ENCODE results near the gene CAMSAP1.

The CAMSAP1 gene

GRCh38 chr9:135794361-135794885 lies 112.9 kb downstream of the CAMSAP1 start:
- no peak for DNase-seq (ENCODE audit: low read depth in 1 of 2, low spot score in 1 of 2)

- DNase-seq (ENCODE audit: low read depth in 1 of 2, low spot score in 1 of 2): no peak
These were observed 113.3 kb downstream of the CAMSAP1 start for GRCh38 chr9:135794057-135794335.

GRCh38 chr9:135793221-135794056 lies 113.9 kb downstream of the CAMSAP1 start:
- no peak for DNase-seq (ENCODE audit: low read depth in 1 of 2, low spot score in 1 of 2)

GRCh38 chr9:135792268-135793128 lies 114.8 kb downstream of the CAMSAP1 start:
- no peak for DNase-seq (ENCODE audit: low read depth in 1 of 2, low spot score in 1 of 2)

DNA sequence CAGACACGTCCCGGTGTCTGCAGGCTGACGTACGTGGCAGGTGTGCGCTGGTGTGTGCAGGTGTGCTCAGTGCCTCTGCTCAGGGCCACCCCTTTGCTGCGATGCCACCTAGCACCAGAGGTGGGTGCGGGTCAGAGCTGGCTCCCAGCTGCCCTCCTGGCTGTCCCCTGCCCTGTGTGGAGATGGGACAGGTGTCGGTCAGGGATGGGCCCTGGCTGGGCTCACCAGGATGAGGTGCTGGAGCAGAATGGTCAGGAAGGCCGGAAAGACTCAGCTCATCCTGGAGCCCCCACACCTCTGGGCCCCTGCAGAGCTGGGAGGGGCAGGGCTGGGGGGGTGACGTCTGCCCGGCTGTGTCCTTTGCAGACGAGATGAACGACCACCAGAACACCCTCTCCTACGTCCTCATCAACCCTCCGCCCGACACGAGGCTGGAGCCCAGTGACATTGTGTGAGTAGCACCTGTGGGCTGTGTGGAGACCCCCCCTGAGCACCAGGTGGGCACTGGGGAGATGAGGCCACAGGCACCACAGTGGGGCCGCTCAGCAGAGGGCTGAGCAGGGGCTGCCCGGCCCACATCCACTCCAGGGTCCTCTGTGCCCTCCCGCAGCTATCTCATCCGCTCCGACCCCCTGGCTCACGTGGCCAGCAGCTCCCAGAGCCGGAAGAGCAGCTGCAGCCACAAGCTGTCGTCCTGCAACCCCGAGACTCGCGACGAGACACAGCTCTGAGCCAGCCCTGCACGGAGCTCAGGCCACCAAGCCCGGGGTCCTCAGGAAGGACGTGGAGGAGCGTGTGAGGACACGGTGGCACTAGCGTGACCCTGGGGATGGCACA lies 115.7 kb downstream of the CAMSAP1 start:
- DNase-seq (ENCODE audit: low read depth in 1 of 2, low spot score in 1 of 2): no peak

- DNase-seq (ENCODE audit: low read depth in 1 of 2, low spot score in 1 of 2): no peak
These were observed 116.5 kb downstream of the CAMSAP1 start for GRCh38 chr9:135790850-135791249.

- DNase-seq (ENCODE audit: low read depth in 1 of 2, low spot score in 1 of 2): no peak
These were observed 117.0 kb downstream of the CAMSAP1 start for GRCh38 chr9:135790356-135790755.

DNA sequence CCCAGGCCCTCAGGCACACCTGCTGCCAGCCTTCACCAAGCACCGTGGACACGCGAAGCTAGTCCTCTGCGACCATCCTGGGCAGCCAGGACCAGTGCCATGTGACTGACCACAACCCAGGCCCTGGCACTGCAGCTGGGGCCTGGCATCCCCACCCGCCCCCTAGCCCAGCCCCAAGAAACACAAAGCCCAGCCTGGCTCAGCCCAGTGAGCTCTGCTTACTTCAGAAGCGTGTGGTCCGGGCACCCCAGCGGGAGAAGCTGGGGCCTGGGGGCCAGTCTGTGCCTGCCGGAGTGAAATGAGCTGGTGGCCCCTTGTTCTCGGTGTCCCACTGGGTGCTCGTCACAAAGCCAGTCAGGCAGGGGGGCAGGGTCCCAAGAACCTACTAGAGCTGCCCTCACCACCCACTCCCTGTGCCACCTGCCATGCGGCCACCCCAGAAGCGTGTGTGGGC lies 117.5 kb downstream of the CAMSAP1 start:
- no peak for DNase-seq (ENCODE audit: low read depth in 1 of 2, low spot score in 1 of 2)

DNA sequence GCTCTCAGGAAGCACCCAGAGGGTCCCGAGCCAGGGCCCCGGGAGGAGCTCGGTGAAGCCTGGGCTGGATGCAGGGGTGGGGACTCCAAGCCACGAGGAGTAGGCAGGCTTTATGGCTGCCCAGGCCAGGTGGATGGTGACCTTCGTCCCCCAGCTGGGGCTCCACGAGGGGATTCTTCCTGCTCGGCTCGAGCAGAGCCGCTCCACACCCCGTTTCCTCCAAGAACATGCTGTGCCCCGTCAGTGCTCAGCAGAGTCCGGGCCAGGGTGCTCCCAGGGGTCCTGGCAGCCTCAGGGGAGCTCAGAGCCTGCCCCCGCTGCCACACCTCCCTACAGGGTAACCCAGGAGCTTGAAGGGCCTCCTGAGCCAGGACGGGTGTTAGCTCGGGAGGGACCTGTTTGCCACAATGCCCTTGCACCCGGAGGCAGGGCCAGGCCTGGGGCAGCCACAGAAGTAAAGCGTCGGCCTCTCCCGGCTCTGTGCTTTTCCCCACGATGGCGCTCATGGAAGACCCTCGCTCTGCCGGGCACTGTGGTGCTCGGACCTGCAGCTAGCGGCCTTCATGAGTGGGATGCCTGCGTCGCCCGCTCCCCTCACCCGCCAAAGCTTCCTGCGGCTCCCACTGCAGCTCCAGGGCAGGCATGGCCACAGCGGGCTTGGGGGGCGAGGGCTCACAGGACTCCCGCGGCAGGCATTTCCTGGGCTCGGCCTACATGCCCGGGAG lies 118.6 kb downstream of the CAMSAP1 start:
- DNase-seq (ENCODE audit: low read depth in 1 of 2, low spot score in 1 of 2): no peak

GRCh38 chr9:135787776-135788575 lies 119.4 kb downstream of the CAMSAP1 start:
- DNase-seq (ENCODE audit: low read depth in 1 of 2, low spot score in 1 of 2): no peak

DNA sequence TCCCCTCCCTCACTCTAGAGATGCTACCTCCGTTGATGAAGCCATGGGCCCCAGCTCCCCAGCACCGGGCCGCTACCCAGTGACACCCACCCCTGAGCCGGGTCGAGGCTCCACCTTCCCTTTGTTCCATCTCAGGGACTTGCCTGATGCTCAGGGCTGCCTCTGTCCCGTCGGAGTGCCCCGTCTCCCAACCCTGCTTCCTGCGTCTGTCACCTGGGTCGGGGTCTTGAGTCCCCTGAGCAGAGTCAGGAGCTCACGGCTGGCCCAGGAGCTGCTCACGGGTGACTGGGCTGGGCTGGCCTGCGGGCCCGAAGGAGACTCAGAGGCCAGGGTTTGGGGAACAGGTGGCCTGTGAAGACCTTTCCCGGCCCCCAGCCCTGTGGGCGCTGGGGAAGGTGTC lies 120.0 kb downstream of the CAMSAP1 start:
- DNase-seq (ENCODE audit: low read depth in 1 of 2, low spot score in 1 of 2): no peak

GRCh38 chr9:135786146-135786690 lies 121.1 kb downstream of the CAMSAP1 start:
- no peak for DNase-seq (ENCODE audit: low read depth in 1 of 2, low spot score in 1 of 2)

DNA sequence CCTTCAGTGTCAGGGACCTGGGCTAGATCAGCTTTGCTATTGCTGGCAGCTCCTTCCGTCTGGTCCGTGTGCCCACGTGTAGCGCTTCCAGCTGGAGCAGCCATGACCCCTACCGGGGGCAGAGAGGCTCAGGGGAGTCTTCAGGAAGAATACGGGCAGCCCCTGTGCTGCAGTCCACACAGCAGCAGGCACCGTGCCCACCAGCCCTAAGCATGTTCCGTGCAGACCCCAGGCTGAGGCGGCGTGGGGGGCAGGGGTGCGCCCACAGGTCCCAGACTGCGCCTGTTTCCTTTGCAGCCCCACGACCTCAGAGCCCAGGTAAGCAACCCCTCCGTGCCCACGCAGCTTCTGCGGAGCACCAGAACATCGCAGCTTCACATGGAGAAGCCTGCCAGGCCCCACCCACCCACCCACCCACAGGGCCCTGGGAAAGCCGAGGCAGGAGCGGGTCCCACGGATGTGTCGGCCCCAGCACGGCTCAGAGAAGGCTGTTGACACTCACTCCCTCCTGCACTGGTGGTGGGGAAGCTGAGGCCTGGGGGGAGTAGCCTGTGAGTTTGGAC lies 122.3 kb downstream of the CAMSAP1 start:
- DNase-seq (ENCODE audit: low read depth in 1 of 2, low spot score in 1 of 2): no peak

GRCh38 chr9:135783540-135784245 lies 123.7 kb downstream of the CAMSAP1 start:
- DNase-seq (ENCODE audit: low read depth in 1 of 2, low spot score in 1 of 2): no peak

DNA sequence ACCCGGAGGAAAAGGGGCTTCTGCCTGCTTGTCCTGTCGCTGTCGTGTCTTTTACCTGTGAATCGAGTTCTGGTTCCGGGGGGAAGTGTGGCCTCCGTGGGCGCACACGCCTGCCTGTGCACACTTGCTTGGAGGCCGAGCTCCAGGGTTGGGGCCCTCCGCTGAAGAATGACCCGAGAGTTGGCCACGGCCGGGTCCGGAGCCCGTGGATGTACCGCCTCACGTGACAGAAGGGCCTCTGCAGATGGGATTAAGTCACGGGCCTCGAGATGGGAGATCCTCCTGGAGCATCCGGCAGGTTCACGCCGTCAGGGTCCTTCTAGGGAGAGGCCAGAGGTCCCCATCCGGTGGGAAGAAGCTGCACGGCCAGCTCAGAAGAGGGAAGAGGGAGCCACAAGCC lies 124.4 kb downstream of the CAMSAP1 start:
- no peak for DNase-seq (ENCODE audit: low read depth in 1 of 2, low spot score in 1 of 2)

GRCh38 chr9:135780626-135781025 lies 126.7 kb downstream of the CAMSAP1 start:
- no peak for DNase-seq (ENCODE audit: low read depth in 1 of 2, low spot score in 1 of 2)

DNA sequence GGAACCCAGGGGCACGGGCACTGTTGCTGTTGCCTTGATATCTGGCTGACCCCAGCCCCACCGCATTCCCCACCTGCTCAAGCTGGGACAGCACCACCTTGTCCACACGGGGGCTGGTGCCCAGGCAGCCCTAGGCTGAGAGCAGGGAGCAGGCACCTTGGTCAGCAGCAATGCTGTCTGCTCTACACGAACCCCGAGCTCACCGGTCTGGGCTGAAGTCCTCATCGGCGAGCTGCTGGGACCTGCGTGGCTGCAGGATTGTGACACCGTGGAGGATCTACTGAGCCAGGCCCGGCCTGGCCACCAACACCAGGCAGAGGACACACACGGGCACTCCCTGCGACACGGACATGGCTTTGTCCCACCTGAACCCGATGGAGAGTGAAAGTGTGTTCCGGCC lies 127.3 kb downstream of the CAMSAP1 start:
- no peak for DNase-seq (ENCODE audit: low read depth in 1 of 2, low spot score in 1 of 2)

GRCh38 chr9:135779571-135779970 lies 127.8 kb downstream of the CAMSAP1 start:
- DNase-seq (ENCODE audit: low read depth in 1 of 2, low spot score in 1 of 2): no peak

DNA sequence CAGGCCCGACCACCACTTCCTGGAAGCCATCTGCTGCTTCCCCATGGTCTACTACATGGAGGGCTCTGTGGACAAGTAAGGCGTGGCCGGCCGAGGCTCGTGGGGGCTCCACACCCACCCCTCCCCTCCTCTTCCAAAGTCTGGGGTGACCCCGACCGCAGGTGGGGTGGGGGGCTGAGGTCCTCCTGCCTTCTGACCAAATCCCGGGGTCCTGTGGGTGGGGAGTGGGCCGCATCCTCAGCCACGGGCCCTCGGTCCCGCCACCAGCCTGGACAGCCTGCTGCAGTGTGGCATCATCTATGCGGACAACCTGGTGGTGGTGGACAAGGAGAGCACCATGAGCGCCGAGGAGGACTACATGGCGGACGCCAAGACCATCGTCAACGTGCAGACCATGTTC lies 128.9 kb downstream of the CAMSAP1 start:
- no peak for DNase-seq (ENCODE audit: low read depth in 1 of 2, low spot score in 1 of 2)

All from activated CD4-positive, alpha-beta T cell treated with anti-CD3 and anti-CD28 coated beads, Interleukin-2, amount 50 U/mL, for 24 hours (primary cell).